GM18867 (cell line): ENCODE results near the gene SCN2B.

Experiments used
- ATAC-seq: cut with Tn5 transposase; IDR thresholded peaks from one replicate; pipeline ENCODE4 v1.9.1; 2021; ENCODE audit warnings: mild to moderate bottlenecking, moderate library complexity; ENCODE audit not compliant: unreplicated experiment

The SCN2B gene

GRCh38 chr11:118154641-118155040 lies 21.8 kb downstream of the SCN2B start:
- no peak for ATAC-seq

GRCh38 chr11:118153976-118154375 lies 22.5 kb downstream of the SCN2B start:
- no peak for ATAC-seq

- ATAC-seq: no peak
Observed at GRCh38 chr11:118153516-118153915, 22.9 kb downstream of the SCN2B start.

- no peak for ATAC-seq
Observed at GRCh38 chr11:118152552-118153471, 23.6 kb downstream of the SCN2B start, which contains the start of gene SCN4B. Gene SCN4B (minus strand): TSS chr11:118152823. CDS start chr11:118152673, 150 bp downstream.

- ATAC-seq: no peak
Observed at GRCh38 chr11:118152020-118152551, 24.4 kb downstream of the SCN2B start.

- ATAC-seq: no peak
Observed at GRCh38 chr11:118151431-118151830, 25.0 kb downstream of the SCN2B start.

GRCh38 chr11:118149493-118149892 lies 26.9 kb downstream of the SCN2B start:
- no peak for ATAC-seq

GRCh38 chr11:118148856-118149255 lies 27.6 kb downstream of the SCN2B start:
- ATAC-seq: no peak

- no peak for ATAC-seq
Observed at GRCh38 chr11:118148240-118148639, 28.2 kb downstream of the SCN2B start.

GRCh38 chr11:118147502-118147901 lies 28.9 kb downstream of the SCN2B start:
- no peak for ATAC-seq

- ATAC-seq: no peak
Observed at GRCh38 chr11:118146554-118146953, 29.9 kb downstream of the SCN2B start.

- peak; percentile 71 for ATAC-seq
Observed at GRCh38 chr11:118145285-118146227, 30.9 kb downstream of the SCN2B start.

- no peak for ATAC-seq
Observed at GRCh38 chr11:118144301-118145268, 31.9 kb downstream of the SCN2B start.

GRCh38 chr11:118143661-118144185 lies 32.7 kb downstream of the SCN2B start:
- no peak for ATAC-seq

- ATAC-seq: no peak
Observed at GRCh38 chr11:118142809-118143208, 33.6 kb downstream of the SCN2B start.

GRCh38 chr11:118142081-118142480 lies 34.4 kb downstream of the SCN2B start:
- ATAC-seq: no peak

GRCh38 chr11:118139578-118139977 lies 36.9 kb downstream of the SCN2B start:
- no peak for ATAC-seq

GRCh38 chr11:118138839-118139420 lies 37.5 kb downstream of the SCN2B start:
- ATAC-seq: no peak

GRCh38 chr11:118136801-118137200 lies 39.6 kb downstream of the SCN2B start:
- no peak for ATAC-seq
